Endodermal cell (in vitro differentiated cells): ENCODE results near the gene ABI3BP. TPM values are rescaled to one million over a fixed set of nuclear protein-coding genes. Genes with fewer than 3 reads are reported as not detected.
A peak's percentile ranks its signal among the peaks of the same experiment; 100 is the strongest.

ENCODE experiments used
- DNase-seq: peaks from one replicate; pipeline ENCODE4 v3.0.0-alpha.2; 2017
- H3K27ac ChIP-seq: 2 replicates; pipeline ENCODE4 v1.5.1; 2013; ENCODE audit warnings: mild to moderate bottlenecking, low read depth, low read length, moderate library complexity
- H3K27me3 ChIP-seq: 2 replicates; pipeline ENCODE4 v1.6.1; 2013; ENCODE audit warnings: mild to moderate bottlenecking, low read length, moderate library complexity; ENCODE audit not compliant: insufficient read depth, control insufficient read depth, poor library complexity, severe bottlenecking
- H3K36me3 ChIP-seq: 2 replicates; pipeline ENCODE4 v1.7.0; 2013; ENCODE audit warnings: mild to moderate bottlenecking, low read length, moderate library complexity; ENCODE audit not compliant: control insufficient read depth, insufficient read depth
- H3K4me1 ChIP-seq: one replicate; pipeline ENCODE4 v1.7.0; 2013; ENCODE audit warnings: low read length; ENCODE audit not compliant: control insufficient read depth, insufficient read depth
- H3K4me3 ChIP-seq: 2 replicates; pipeline ENCODE4 v1.5.1; 2013; ENCODE audit warnings: mild to moderate bottlenecking, low read length, moderate library complexity
- H3K9ac ChIP-seq: 2 replicates; pipeline ENCODE4 v1.6.1; 2013; ENCODE audit warnings: mild to moderate bottlenecking, low read length, moderate library complexity; ENCODE audit not compliant: poor library complexity, severe bottlenecking; ENCODE audit errors: extremely low read depth
- H3K9me3 ChIP-seq: 2 replicates; pipeline ENCODE4 v1.6.1; 2013; ENCODE audit warnings: mild to moderate bottlenecking, low read length, moderate library complexity; ENCODE audit not compliant: control insufficient read depth
- H3K27ac Mint-ChIP-seq: 2 replicates; pipeline ENCODE4 v1.8.0; 2020; ENCODE audit warnings: mixed read lengths
- H3K27me3 Mint-ChIP-seq: 2 replicates; pipeline ENCODE4 v1.8.0; 2021; ENCODE audit warnings: mild to moderate bottlenecking, mixed read lengths; ENCODE audit not compliant: insufficient read depth
- H3K36me3 Mint-ChIP-seq: 2 replicates; pipeline ENCODE4 v1.8.0; 2020; ENCODE audit warnings: low read depth, mixed read lengths
- H3K4me1 Mint-ChIP-seq: 2 replicates; pipeline ENCODE4 v1.8.0; 2020; ENCODE audit warnings: mixed read lengths
- H3K4me3 Mint-ChIP-seq: 2 replicates; pipeline ENCODE4 v1.8.0; 2020; ENCODE audit warnings: mild to moderate bottlenecking, moderate library complexity, mixed read lengths
- H3K9me3 Mint-ChIP-seq: 2 replicates; pipeline ENCODE4 v1.8.0; 2020; ENCODE audit warnings: mild to moderate bottlenecking, mixed read lengths
- WGBS, 2 experiments: methylation state at CpG; one replicate each; pipeline versions ENCODE4 v1.1.5 to v1.1.7; 2013; ENCODE audit warnings: missing lambda C conversion rate in 2 of 2, mixed read lengths in 1 of 2; ENCODE audit not compliant: insufficient coverage in 1 of 2, insufficient read length in 1 of 2; 5-methylcytosine and 5-hydroxymethylcytosine counted together
- total RNA-seq, 2 donors: library from RNA; stranded (reverse); fragmentation: NEBNext Ultra II Directional in 1 of 2; extraction: Animal tissue kit (Norgen Biotek cat#: 25700) in 1 of 2; gene quantifications; 2 replicates in 1 of 2; 3 replicates in 1 of 2; pipeline ENCODE4 v1.2.1, GENCODE V29; 2021
- TF ChIP-seq, protein P1 (sequence below): fragments of 200-600 bp; sonication (generic); conservative IDR thresholded peaks from 2 replicates; pipeline ENCODE4 v1.5.0; 2021; ENCODE audit warnings: antibody characterized with exemption, mild to moderate bottlenecking

Gene ABI3BP
- total RNA-seq, 2 donors from 2014 or later: 0.42 TPM; not detected in 1

DNA sequence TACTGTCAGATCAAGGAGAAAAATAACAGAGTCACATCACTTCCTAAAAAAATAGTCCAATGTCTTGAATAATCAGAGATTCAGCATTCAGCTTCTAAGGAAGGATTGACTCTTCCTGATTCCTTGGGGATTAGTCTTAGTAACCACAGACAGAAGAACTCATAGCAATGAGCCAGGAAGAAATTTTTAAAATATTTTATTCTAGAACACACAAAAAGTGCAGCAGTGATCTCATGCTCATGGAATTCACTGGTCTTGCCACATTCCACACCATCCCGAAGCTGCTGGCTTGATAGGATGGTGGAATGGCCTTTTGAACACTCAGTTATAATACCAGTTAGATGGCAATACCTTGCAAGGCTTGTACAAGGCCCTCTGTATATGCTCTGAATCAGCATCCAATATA lies 43.0 kb upstream of the ABI3BP start:
- 81% methylated on average over 1 of the region's 1 CpG; no CpG with 5 or more reads in 1 of the 2 experiments for WGBS, 2 experiments
- TF ChIP-seq, protein P1, sequence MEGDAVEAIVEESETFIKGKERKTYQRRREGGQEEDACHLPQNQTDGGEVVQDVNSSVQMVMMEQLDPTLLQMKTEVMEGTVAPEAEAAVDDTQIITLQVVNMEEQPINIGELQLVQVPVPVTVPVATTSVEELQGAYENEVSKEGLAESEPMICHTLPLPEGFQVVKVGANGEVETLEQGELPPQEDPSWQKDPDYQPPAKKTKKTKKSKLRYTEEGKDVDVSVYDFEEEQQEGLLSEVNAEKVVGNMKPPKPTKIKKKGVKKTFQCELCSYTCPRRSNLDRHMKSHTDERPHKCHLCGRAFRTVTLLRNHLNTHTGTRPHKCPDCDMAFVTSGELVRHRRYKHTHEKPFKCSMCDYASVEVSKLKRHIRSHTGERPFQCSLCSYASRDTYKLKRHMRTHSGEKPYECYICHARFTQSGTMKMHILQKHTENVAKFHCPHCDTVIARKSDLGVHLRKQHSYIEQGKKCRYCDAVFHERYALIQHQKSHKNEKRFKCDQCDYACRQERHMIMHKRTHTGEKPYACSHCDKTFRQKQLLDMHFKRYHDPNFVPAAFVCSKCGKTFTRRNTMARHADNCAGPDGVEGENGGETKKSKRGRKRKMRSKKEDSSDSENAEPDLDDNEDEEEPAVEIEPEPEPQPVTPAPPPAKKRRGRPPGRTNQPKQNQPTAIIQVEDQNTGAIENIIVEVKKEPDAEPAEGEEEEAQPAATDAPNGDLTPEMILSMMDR: no peak
- Histone ChIP-seq H3K4me1 (no peaks in the 10 kb centered on the region), H3K9ac (no peak overlapping the region), H3K9me3 (no peaks in the 10 kb centered on the region), H3K4me3 (no peak overlapping the region), H3K27ac (no peak overlapping the region), H3K27me3 (no peaks in the 10 kb centered on the region), H3K36me3 (no peaks in the 10 kb centered on the region)
- no peaks in the 10 kb centered on the region for H3K27me3 Mint-ChIP-seq
- H3K4me1 Mint-ChIP-seq: peaks cover 6% of the 10 kb centered on the region
- peak; percentile 62 for DNase-seq
- no peak overlapping the region for H3K4me3 Mint-ChIP-seq
- H3K9me3 Mint-ChIP-seq: no peaks in the 10 kb centered on the region
- H3K27ac Mint-ChIP-seq: no peak overlapping the region
- H3K36me3 Mint-ChIP-seq: no peaks in the 10 kb centered on the region

DNA sequence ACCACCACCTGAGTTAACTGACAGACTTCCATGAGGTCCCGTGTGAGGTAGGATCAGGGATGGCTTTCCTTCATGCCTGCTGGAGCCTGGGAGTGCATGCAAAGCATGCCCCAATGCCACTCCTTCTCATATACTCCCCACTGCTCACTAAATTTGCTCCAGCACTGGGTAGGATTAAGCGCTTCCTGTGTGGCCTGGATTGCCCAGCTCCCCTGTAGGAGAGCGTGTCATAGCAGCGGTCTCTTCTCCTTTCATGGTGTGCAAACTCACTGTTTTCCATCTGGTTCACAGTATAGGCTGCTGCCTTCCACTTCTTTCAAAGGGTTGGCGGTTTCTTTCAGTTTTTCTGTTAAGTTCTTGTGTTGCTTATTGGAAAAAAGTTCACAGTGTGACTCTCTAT lies 34.1 kb upstream of the ABI3BP start:
- TF ChIP-seq, protein P1: no peak
- Histone ChIP-seq H3K9me3 (no peaks in the 10 kb centered on the region), H3K27me3 (no peaks in the 10 kb centered on the region), H3K4me1 (no peaks in the 10 kb centered on the region), H3K9ac (no peak overlapping the region), H3K36me3 (no peaks in the 10 kb centered on the region), H3K4me3 (no peak overlapping the region), H3K27ac (no peak overlapping the region)
- DNase-seq: no peak
- H3K4me1 Mint-ChIP-seq: no peaks in the 10 kb centered on the region
- H3K27me3 Mint-ChIP-seq: no peaks in the 10 kb centered on the region
- H3K4me3 Mint-ChIP-seq: no peak overlapping the region
- no peaks in the 10 kb centered on the region for H3K36me3 Mint-ChIP-seq
- WGBS, 2 experiments: 91 to 96% methylated on average over 5 of the region's 5 CpGs
- H3K27ac Mint-ChIP-seq: no peak overlapping the region
- H3K9me3 Mint-ChIP-seq: peaks cover 19% of the 10 kb centered on the region

DNA sequence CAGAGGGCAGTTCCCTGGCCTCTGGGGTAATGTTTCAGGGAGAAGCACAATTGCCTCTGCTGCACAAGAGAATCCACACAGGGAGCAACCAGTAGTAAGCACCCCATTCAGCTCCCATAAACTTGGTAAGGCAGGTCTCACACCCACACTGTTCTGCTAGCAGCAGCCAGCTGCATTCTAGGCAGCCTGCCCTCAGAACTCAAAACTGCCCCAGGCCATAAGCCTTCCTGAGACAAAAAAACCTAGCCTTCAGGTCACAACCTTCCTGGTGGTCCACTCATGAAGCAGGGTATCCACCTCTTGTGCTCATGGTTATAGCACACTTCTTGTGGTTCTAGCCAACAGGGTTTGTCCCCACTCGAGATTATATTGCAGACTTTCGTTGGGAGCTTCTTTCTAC lies 33.7 kb upstream of the ABI3BP start:
- H3K4me3 Mint-ChIP-seq: no peak overlapping the region
- H3K9ac ChIP-seq: no peak overlapping the region
- H3K27me3 Mint-ChIP-seq: no peaks in the 10 kb centered on the region
- no peak overlapping the region for H3K4me3 ChIP-seq
- H3K4me1 ChIP-seq: no peaks in the 10 kb centered on the region
- no peaks in the 10 kb centered on the region for H3K9me3 ChIP-seq
- no peak overlapping the region for H3K27ac Mint-ChIP-seq
- TF ChIP-seq, protein P1: no peak
- H3K36me3 ChIP-seq: no peaks in the 10 kb centered on the region
- H3K27me3 ChIP-seq: no peaks in the 10 kb centered on the region
- no peak for DNase-seq
- no peak overlapping the region for H3K27ac ChIP-seq
- no peaks in the 10 kb centered on the region for H3K36me3 Mint-ChIP-seq
- H3K9me3 Mint-ChIP-seq: peaks cover 19% of the 10 kb centered on the region
- H3K4me1 Mint-ChIP-seq: no peaks in the 10 kb centered on the region
- 80 to 93% methylated on average over 1 to 2 of the region's 2 CpGs for WGBS, 2 experiments
